SU-DHL-6 (cell line): ENCODE measurements around the gene LGR6.

Experiments
- CTCF ChIP-seq: fragments of 200-600 bp; sonication (generic); IDR thresholded peaks from one replicate; pipeline ENCODE4 v1.5.1; 2017; ENCODE audit warnings: antibody characterized with exemption, mild to moderate bottlenecking, low read length, moderate library complexity; ENCODE audit not compliant: insufficient read depth, poor library complexity, severe bottlenecking
- EZH2phosphoT487 ChIP-seq: fragments of 200-600 bp; sonication (generic), shearing (Covaris generic); conservative IDR thresholded peaks from 2 replicates; pipeline ENCODE4 v1.6.1; 2018; ENCODE audit warnings: mild to moderate bottlenecking, antibody characterized with exemption, low read length, moderate library complexity, mixed read lengths

- no peak for TF ChIP-seq EZH2phosphoT487
- TF ChIP-seq CTCF, result no peak
These were observed 3.5 kb upstream of the LGR6 start for GRCh38 chr1:202189918-202190715.
